Measurements from ENCODE around the gene BIN1.

BIN1 gene

DNA sequence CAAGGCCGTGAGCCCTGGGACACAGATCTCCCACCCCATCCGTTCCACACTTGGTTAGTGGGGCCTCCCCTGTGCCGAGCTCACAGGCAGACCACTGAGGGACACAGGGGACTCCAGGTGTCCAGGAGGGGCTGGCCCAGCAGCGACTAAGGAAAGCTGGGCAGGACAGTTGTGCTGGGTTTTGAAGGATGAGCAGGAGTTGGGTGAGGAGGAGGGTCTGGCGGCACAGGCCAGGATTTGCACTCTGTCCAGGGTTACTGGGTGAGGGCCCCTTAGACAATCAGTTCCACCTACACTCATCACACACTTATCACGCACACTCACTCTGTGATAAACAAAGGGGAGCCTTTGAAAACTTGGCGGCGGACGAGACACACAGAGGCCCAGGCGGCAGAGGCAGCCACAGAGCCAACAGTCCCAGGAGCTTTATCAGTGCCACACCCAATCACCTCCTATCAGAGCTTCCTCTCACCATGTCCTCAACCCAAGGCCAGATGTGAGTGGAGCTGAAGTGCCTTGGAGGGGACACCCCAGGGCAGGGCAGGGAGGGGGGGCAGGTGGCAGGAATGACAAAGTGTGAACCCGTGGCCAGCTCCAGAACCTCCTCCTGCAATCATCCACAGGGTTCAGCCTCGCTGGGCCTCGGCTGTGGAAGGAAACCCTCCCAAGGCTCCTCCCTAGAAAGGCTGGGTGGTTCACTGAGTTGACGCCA is 26.6 kb downstream of the BIN1 start:
- no peaks in the 10 kb centered on the region for H3K9me3 Mint-ChIP-seq
- peaks cover 93% of the 10 kb centered on the region for H3K4me1 Mint-ChIP-seq
- H3K27ac Mint-ChIP-seq: peak overlapping the region; percentile 93
- peaks cover 38% of the 10 kb centered on the region for H3K36me3 Mint-ChIP-seq
- DNase-seq (ENCODE audit: low spot score in 2 of 2) (peak in 1 of 2 donors; percentile 86), ATAC-seq (peak; percentile 68)
- H3K4me3 Mint-ChIP-seq: peak overlapping the region; percentile 86

DNA sequence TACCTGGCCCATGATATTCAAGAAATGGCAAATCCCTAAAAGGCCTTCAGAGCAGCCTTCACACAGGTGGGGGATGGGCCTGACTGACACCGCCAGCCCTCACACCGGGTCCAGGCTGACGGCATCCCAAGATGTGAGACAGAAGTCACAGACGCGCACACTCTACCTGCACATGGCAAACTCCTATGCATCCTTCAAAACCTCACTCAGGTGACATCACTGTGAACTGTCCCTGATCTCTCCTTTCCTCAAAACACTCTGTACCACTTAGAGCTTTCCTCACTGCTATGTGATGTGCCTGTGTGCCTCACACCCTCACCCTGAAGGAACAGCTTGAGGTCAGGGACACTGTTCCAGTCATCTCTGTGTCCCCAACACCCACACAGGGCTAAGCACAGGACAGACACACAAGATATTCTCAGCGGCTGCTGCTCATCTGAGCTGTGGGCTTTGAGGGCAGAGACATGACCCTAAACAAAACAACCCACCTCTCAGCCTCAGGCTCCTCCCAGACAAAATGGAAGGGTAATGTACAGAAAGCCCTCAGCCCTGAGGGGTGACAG is 27.5 kb downstream of the BIN1 start:
- ATAC-seq (peak; percentile 68), DNase-seq (ENCODE audit: low spot score in 2 of 2) (peak; percentile 36 to 71)
- peak overlapping the region; percentile 93 for H3K27ac Mint-ChIP-seq
- no peaks in the 10 kb centered on the region for H3K9me3 Mint-ChIP-seq
- H3K36me3 Mint-ChIP-seq: peaks cover 38% of the 10 kb centered on the region
- peak overlapping the region; percentile 86 for H3K4me3 Mint-ChIP-seq
- H3K4me1 Mint-ChIP-seq: peaks cover 92% of the 10 kb centered on the region

DNA sequence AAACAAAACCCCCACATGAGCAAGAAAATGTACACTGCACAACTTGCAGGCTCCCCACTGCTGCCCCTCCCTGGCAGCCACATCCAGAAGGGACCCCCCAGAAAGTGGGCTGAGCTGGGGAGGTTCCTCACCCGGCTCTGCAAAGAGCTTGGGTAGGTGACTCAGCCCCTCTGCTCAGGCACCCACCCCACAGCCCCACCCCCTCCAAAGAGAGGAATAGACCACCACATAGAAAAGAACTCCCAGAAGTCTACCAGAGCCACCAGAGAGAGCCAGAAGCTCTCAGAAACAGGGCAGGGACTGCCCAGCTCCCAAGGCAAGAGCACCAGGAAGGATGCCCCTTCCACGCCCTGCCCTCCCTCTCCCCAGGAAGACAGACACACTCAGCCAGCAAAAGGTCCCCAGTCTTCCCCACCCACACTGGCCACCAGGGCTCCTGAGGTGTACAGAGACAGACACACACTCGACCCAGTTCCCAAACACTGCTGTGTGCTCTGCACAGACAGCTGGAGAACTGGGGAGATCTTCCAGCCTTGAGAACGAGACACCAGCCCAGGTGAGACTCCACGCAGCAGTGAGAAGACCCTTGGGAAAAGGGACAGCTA is 28.2 kb downstream of the BIN1 start:
- H3K36me3 Mint-ChIP-seq: peaks cover 41% of the 10 kb centered on the region
- peak overlapping the region; percentile 86 for H3K4me3 Mint-ChIP-seq
- ATAC-seq (no peak), DNase-seq (ENCODE audit: low spot score in 2 of 2) (no peak)
- H3K27ac Mint-ChIP-seq: peak overlapping the region; percentile 93
- H3K4me1 Mint-ChIP-seq: peaks cover 92% of the 10 kb centered on the region
- no peaks in the 10 kb centered on the region for H3K9me3 Mint-ChIP-seq

GRCh38 chr2:127078028-127078427 is 28.9 kb downstream of the BIN1 start:
- DNase-seq (ENCODE audit: low spot score in 2 of 2) (no peak), ATAC-seq (no peak)
- Mint-ChIP-seq H3K9me3 (no peaks in the 10 kb centered on the region), H3K4me1 (peaks cover 85% of the 10 kb centered on the region), H3K36me3 (peaks cover 40% of the 10 kb centered on the region), H3K27ac (peak overlapping the region; percentile 93), H3K4me3 (peak overlapping the region; percentile 86)

- Mint-ChIP-seq H3K9me3 (no peaks in the 10 kb centered on the region), H3K4me1 (peaks cover 81% of the 10 kb centered on the region), H3K4me3 (peak overlapping the region; percentile 86), H3K27ac (peak overlapping the region; percentile 93), H3K36me3 (peaks cover 41% of the 10 kb centered on the region)
- no peak for ATAC-seq
- no peak for DNase-seq (ENCODE audit: low spot score in 2 of 2)
Observed at GRCh38 chr2:127076924-127077323, 30.0 kb downstream of the BIN1 start.

DNA sequence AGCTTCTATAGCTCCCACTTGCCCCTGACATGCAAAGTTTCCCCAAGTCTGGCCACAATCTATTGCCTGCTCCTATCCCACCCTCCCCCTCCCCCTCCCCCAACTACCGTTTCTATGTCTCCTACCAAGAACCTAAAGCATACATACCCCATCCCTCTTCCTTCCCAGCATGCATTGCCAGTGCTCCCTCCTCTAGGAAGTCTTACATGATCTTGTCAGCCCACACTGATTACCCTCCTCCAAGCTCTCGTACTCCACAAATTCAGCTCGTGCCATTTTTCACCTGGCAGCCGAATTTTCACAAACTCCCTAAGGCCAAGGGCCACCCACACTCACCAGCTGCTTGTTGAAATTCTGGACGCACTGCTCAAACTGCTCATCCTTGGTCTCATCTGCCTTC is 30.7 kb downstream of the BIN1 start:
- H3K4me1 Mint-ChIP-seq: peaks cover 80% of the 10 kb centered on the region
- DNase-seq (ENCODE audit: low spot score in 2 of 2): no peak
- peak overlapping the region; percentile 93 for H3K27ac Mint-ChIP-seq
- no peak for ATAC-seq
- H3K4me3 Mint-ChIP-seq: peak overlapping the region; percentile 86
- no peaks in the 10 kb centered on the region for H3K9me3 Mint-ChIP-seq
- H3K36me3 Mint-ChIP-seq: peaks cover 38% of the 10 kb centered on the region

DNA sequence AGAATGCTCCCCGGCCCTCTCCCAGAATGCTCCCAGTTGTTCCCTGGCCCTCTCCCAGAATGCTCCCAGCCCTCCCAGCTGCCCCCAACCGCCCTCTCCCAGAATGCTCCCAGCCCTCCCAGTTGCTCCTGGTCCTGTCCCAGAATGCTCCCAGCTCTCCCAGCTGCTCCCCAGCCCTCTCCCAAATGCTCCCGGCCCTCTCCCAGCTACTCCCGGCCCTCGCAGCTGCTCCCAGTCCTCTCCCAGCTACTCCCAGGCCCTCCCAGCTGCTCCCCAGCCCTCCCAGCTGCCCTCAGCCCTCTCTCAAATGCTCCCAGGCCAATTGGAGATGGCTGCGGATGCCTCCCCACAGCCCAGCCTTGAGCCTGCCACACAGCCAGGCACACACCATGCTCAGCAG is 31.1 kb downstream of the BIN1 start:
- no peaks in the 10 kb centered on the region for H3K9me3 Mint-ChIP-seq
- H3K36me3 Mint-ChIP-seq: peaks cover 35% of the 10 kb centered on the region
- H3K4me1 Mint-ChIP-seq: peaks cover 81% of the 10 kb centered on the region
- H3K4me3 Mint-ChIP-seq: no peak overlapping the region
- ATAC-seq (no peak), DNase-seq (ENCODE audit: low spot score in 2 of 2) (no peak)
- H3K27ac Mint-ChIP-seq: peak overlapping the region; percentile 93

DNA sequence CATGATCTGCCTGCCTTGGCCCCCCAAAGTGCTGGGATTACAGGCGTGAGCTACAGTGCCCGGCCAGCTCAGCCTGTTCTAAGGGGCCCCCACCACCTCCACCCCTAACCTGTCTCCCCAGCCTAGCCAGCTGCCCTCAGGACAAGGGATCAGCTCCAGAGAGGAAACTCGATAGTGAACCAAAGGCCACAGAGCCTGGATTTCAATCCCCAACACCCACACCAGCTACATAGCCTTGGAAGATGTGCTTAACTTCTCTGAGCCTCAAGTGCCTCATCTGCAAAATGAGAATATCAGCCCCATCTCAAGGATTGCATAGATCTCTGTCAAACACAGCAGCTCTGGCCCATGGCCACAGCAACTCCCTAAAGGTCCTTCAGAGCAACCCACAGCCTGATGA is 32.0 kb downstream of the BIN1 start:
- peak overlapping the region; percentile 93 for H3K27ac Mint-ChIP-seq
- H3K4me3 Mint-ChIP-seq: no peak overlapping the region
- peaks cover 80% of the 10 kb centered on the region for H3K4me1 Mint-ChIP-seq
- DNase-seq (ENCODE audit: low spot score in 2 of 2) (no peak), ATAC-seq (no peak)
- no peaks in the 10 kb centered on the region for H3K9me3 Mint-ChIP-seq
- H3K36me3 Mint-ChIP-seq: peaks cover 35% of the 10 kb centered on the region

- H3K9me3 Mint-ChIP-seq: no peaks in the 10 kb centered on the region
Observed at GRCh38 chr2:127074358-127074757, 32.6 kb downstream of the BIN1 start.

DNA sequence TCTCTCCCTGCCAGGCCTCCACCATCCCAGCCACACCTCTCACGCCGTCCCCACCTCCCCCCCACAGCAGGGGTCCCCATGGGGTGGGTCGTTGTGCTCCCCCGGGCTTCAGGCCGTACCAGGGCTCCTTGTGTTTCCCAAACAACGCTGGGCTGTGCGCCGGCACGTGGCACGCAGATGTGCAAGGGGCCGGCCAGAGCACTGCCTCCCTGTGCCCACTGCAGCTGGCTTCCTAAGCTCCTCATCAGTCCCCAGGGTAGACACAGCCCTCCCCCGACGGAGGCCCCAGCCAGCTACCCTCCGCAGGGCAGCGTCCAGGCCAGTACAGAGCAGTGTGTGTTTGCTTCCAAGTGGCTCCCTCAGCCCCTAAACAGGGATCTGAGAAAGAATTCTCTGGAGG is 34.0 kb downstream of the BIN1 start:
- Mint-ChIP-seq H3K4me1 (peaks cover 76% of the 10 kb centered on the region), H3K4me3 (no peak overlapping the region), H3K27ac (peak overlapping the region; percentile 93), H3K36me3 (peaks cover 44% of the 10 kb centered on the region), H3K9me3 (no peaks in the 10 kb centered on the region)
- DNase-seq (ENCODE audit: low spot score in 2 of 2): no peak
- ATAC-seq: no peak

More at GRCh38 chr2:127074358-127074757, 32.6 kb downstream of the BIN1 start:
- Mint-ChIP-seq H3K27ac (peak overlapping the region; percentile 93), H3K36me3 (peaks cover 35% of the 10 kb centered on the region), H3K4me1 (peaks cover 80% of the 10 kb centered on the region), H3K4me3 (no peak overlapping the region)
- DNase-seq (ENCODE audit: low spot score in 2 of 2): no peak
- no peak for ATAC-seq

- Mint-ChIP-seq H3K4me1 (peaks cover 76% of the 10 kb centered on the region), H3K4me3 (no peak overlapping the region), H3K27ac (peak overlapping the region; percentile 93), H3K9me3 (no peaks in the 10 kb centered on the region), H3K36me3 (peaks cover 50% of the 10 kb centered on the region)
- DNase-seq (ENCODE audit: low spot score in 2 of 2): no peak
- no peak for ATAC-seq
Observed at GRCh38 chr2:127072396-127072795, 34.6 kb downstream of the BIN1 start.

GRCh38 chr2:127071901-127072328 is 35.0 kb downstream of the BIN1 start:
- Mint-ChIP-seq H3K36me3 (peaks cover 53% of the 10 kb centered on the region), H3K27ac (peak overlapping the region; percentile 93), H3K4me3 (no peak overlapping the region), H3K9me3 (no peaks in the 10 kb centered on the region), H3K4me1 (peaks cover 71% of the 10 kb centered on the region)
- no peak for DNase-seq (ENCODE audit: low spot score in 2 of 2)
- no peak for ATAC-seq

GRCh38 chr2:127070221-127070620 is 36.7 kb downstream of the BIN1 start:
- ATAC-seq (no peak), DNase-seq (ENCODE audit: low spot score in 2 of 2) (no peak)
- Mint-ChIP-seq H3K4me3 (no peak overlapping the region), H3K36me3 (peaks cover 50% of the 10 kb centered on the region), H3K27ac (peak overlapping the region; percentile 93), H3K4me1 (peaks cover 76% of the 10 kb centered on the region), H3K9me3 (no peaks in the 10 kb centered on the region)

GRCh38 chr2:127069536-127069935 is 37.4 kb downstream of the BIN1 start:
- Mint-ChIP-seq H3K9me3 (no peaks in the 10 kb centered on the region), H3K27ac (peak overlapping the region; percentile 56), H3K4me1 (peaks cover 75% of the 10 kb centered on the region), H3K4me3 (no peak overlapping the region), H3K36me3 (peaks cover 53% of the 10 kb centered on the region)
- DNase-seq (ENCODE audit: low spot score in 2 of 2) (no peak), ATAC-seq (no peak)

- Mint-ChIP-seq H3K27ac (peak overlapping the region; percentile 56), H3K9me3 (no peaks in the 10 kb centered on the region), H3K36me3 (peaks cover 54% of the 10 kb centered on the region), H3K4me1 (peaks cover 74% of the 10 kb centered on the region), H3K4me3 (no peak overlapping the region)
- no peak for DNase-seq (ENCODE audit: low spot score in 2 of 2)
- ATAC-seq: no peak
Observed at GRCh38 chr2:127069003-127069402, 38.0 kb downstream of the BIN1 start.

- peak overlapping the region; percentile 85 for H3K27ac Mint-ChIP-seq
Observed at GRCh38 chr2:127068351-127068741, 38.6 kb downstream of the BIN1 start.

More at GRCh38 chr2:127068351-127068741, 38.6 kb downstream of the BIN1 start:
- peaks cover 55% of the 10 kb centered on the region for H3K36me3 Mint-ChIP-seq
- no peaks in the 10 kb centered on the region for H3K9me3 Mint-ChIP-seq
- no peak for ATAC-seq
- no peak for DNase-seq (ENCODE audit: low spot score in 2 of 2)
- no peak overlapping the region for H3K4me3 Mint-ChIP-seq
- peaks cover 71% of the 10 kb centered on the region for H3K4me1 Mint-ChIP-seq

Data from stimulated activated effector memory CD8-positive, alpha-beta T cell treated with anti-CD3 and anti-CD28 coated beads, Interleukin-12 subunit alpha, Interleukin-12 subunit beta, amount 100 ng/mL, for 72 hours (primary cell).